ENCODE results near the gene RALGAPB.
"Not testable (repeated sequence)": the region's sequence is repeated elsewhere in the genome, so short reads cannot be mapped to it uniquely, and the experiment has no call there.

Gene RALGAPB

DNA sequence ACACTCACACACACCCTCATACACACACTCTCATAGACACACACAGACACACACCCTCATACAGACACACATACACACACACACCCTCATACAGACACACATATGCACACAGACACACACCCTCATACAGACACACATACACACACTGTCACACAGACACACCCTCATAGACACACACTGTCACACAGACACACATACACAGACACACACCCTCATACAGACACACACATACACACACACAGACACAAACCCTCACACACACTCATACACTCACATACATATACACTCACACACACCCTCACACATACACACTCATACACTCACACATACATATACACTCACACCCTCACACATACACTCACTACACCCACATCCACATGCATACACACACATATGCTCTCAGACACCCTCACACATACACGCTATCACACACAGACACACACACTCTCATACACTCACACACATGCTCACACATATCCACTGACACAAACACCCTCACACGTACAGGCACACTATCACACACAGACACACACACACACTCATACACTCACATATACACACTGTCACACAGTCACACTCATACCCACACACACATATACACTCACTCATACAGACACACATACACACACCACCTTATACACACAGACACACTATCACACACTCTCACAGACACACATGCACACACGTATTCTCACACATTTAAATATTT, 117.5 kb downstream of the RALGAPB start:
- TF ChIP-seq, protein P1, sequence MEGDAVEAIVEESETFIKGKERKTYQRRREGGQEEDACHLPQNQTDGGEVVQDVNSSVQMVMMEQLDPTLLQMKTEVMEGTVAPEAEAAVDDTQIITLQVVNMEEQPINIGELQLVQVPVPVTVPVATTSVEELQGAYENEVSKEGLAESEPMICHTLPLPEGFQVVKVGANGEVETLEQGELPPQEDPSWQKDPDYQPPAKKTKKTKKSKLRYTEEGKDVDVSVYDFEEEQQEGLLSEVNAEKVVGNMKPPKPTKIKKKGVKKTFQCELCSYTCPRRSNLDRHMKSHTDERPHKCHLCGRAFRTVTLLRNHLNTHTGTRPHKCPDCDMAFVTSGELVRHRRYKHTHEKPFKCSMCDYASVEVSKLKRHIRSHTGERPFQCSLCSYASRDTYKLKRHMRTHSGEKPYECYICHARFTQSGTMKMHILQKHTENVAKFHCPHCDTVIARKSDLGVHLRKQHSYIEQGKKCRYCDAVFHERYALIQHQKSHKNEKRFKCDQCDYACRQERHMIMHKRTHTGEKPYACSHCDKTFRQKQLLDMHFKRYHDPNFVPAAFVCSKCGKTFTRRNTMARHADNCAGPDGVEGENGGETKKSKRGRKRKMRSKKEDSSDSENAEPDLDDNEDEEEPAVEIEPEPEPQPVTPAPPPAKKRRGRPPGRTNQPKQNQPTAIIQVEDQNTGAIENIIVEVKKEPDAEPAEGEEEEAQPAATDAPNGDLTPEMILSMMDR (IDR thresholded peaks at IDR 0.05): no peak

GRCh38 chr20:38590676-38591473, 118.2 kb downstream of the RALGAPB start:
- TF ChIP-seq, protein P1 (IDR thresholded peaks at IDR 0.05): no peak
- Histone ChIP-seq H3K9me3 (no peaks in the 10 kb centered on the region), H3K4me1 (ENCODE audit: control insufficient read depth in 1 of 2, insufficient read depth in 1 of 2, low read depth in 1 of 2, low read length in 1 of 2) (no peaks in the 10 kb centered on the region)

More for the DNA sequence above, 117.5 kb downstream of the RALGAPB start:
- no peaks in the 10 kb centered on the region for H3K27me3 ChIP-seq
- H3K4me1 ChIP-seq (ENCODE audit: control insufficient read depth in 1 of 2, insufficient read depth in 1 of 2, low read depth in 1 of 2, low read length in 1 of 2): no peaks in the 10 kb centered on the region
- no peak overlapping the region for H3K27ac ChIP-seq
- H3K4me3 ChIP-seq (ENCODE audit: low read depth in 1 of 2, low read length in 1 of 2): no peak overlapping the region
- no peaks in the 10 kb centered on the region for H3K9me3 ChIP-seq
- no peaks in the 10 kb centered on the region for H3K36me3 ChIP-seq

GRCh38 chr20:38591474-38592410, 119.1 kb downstream of the RALGAPB start:
- TF ChIP-seq, protein P1 (IDR thresholded peaks at IDR 0.05): no peak
- H3K27me3 ChIP-seq: no peaks in the 10 kb centered on the region
- no peak overlapping the region for H3K4me3 ChIP-seq (ENCODE audit: low read depth in 1 of 2, low read length in 1 of 2)
- H3K9me3 ChIP-seq: no peaks in the 10 kb centered on the region
- H3K4me1 ChIP-seq (ENCODE audit: control insufficient read depth in 1 of 2, insufficient read depth in 1 of 2, low read depth in 1 of 2, low read length in 1 of 2): no peaks in the 10 kb centered on the region
- no peaks in the 10 kb centered on the region for H3K36me3 ChIP-seq
- H3K27ac ChIP-seq: no peak overlapping the region

More at GRCh38 chr20:38590676-38591473, 118.2 kb downstream of the RALGAPB start:
- H3K36me3 ChIP-seq: no peaks in the 10 kb centered on the region
- no peak overlapping the region for H3K27ac ChIP-seq
- H3K27me3 ChIP-seq: no peaks in the 10 kb centered on the region
- H3K4me3 ChIP-seq (ENCODE audit: low read depth in 1 of 2, low read length in 1 of 2): no peak overlapping the region

DNA sequence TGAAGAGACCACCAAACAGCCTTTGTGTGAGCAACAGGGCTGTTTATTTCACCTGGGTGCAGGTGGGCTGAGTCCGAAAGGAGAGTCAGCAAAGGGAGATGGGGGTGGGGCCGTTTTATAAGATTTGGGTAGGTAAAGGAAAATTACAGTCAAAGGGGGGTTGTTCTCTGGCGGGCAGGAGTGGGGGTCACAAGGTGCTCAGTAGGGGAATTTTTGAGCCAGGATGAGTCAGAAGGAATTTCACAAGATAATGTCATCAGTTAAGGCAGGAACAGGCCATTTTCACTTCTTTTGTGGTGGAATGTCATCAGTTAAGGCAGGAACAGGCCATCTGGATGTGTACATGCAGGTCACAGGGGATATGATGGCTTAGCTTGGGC, 119.8 kb downstream of the RALGAPB start:
- H3K36me3 ChIP-seq; H3K27me3 ChIP-seq; H3K4me3 ChIP-seq (ENCODE audit: low read depth in 1 of 2, low read length in 1 of 2); H3K9me3 ChIP-seq; H3K4me1 ChIP-seq (ENCODE audit: control insufficient read depth in 1 of 2, insufficient read depth in 1 of 2, low read depth in 1 of 2, low read length in 1 of 2); H3K27ac ChIP-seq: not testable (repeated sequence)

DNA sequence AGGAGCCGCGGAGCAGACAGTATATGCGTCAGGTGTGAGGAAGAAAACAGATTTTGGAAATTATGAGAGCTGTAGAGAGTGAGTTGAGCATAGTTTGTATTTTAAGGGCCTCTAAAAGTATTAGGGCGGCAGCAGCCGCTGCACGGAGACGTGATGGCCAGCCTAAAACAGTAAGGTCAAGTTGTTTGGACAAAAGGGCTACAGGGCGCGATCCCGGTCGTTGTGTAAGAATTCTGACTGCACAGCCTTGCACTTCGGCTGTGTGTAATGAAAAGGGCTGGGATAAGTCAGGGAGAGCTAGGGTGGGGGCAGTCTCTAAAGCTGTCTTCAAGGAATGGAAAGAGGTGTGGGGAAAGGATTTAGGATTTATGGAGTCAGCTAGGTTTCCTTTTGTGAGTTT, 121.6 kb downstream of the RALGAPB start:
- H3K4me1 ChIP-seq (ENCODE audit: control insufficient read depth in 1 of 2, insufficient read depth in 1 of 2, low read depth in 1 of 2, low read length in 1 of 2); H3K27ac ChIP-seq; H3K4me3 ChIP-seq (ENCODE audit: low read depth in 1 of 2, low read length in 1 of 2); H3K36me3 ChIP-seq; H3K9me3 ChIP-seq: not testable (repeated sequence)
- peaks cover 13% of the 10 kb centered on the region for H3K27me3 ChIP-seq

GRCh38 chr20:38595886-38596285, 123.2 kb downstream of the RALGAPB start:
- not testable (repeated sequence) for H3K36me3 ChIP-seq; H3K27ac ChIP-seq; H3K4me1 ChIP-seq (ENCODE audit: control insufficient read depth in 1 of 2, insufficient read depth in 1 of 2, low read depth in 1 of 2, low read length in 1 of 2); H3K4me3 ChIP-seq (ENCODE audit: low read depth in 1 of 2, low read length in 1 of 2); H3K9me3 ChIP-seq
- peaks cover 30% of the 10 kb centered on the region for H3K27me3 ChIP-seq

Measured in neutrophil (primary cell).